Measurements from ENCODE around the gene LRRC4. TPM values are rescaled to one million over a fixed set of nuclear protein-coding genes. Genes with fewer than 3 reads are reported as not detected.

Gene LRRC4
- total RNA-seq, 2 donors from 2014 or later, result 1.5 TPM

GRCh38 chr7:128017460-128017859, 13.8 kb downstream of the LRRC4 start:
- Histone ChIP-seq H3K9me3 (ENCODE audit: control insufficient read depth, low read length) (no peaks in the 10 kb centered on the region), H3K4me1 (ENCODE audit: control insufficient read depth, insufficient read depth, low read length) (no peaks in the 10 kb centered on the region), H3K27me3 (ENCODE audit: control insufficient read depth, insufficient read depth, low read length, poor library complexity, severe bottlenecking) (no peaks in the 10 kb centered on the region), H3K9ac (ENCODE audit: extremely low read depth, low read length, poor library complexity, severe bottlenecking) (no peak overlapping the region), H3K36me3 (ENCODE audit: control insufficient read depth, insufficient read depth, low read length) (peaks cover 43% of the 10 kb centered on the region), H3K27ac (ENCODE audit: low read depth, low read length) (no peak overlapping the region), H3K4me3 (ENCODE audit: low read length) (no peak overlapping the region)
- WGBS, 2 experiments (ENCODE audit: insufficient coverage in 1 of 2, insufficient read length in 1 of 2), result 85 to 90% methylated on average over 5 to 6 of the region's 6 CpGs
- H3K9me3 Mint-ChIP-seq, result no peaks in the 10 kb centered on the region
- H3K4me1 Mint-ChIP-seq, result peaks cover 16% of the 10 kb centered on the region
- DNase-seq, result no peak
- no peak for TF ChIP-seq CTCF (conservative IDR thresholded peaks at IDR 0.05)
- H3K36me3 Mint-ChIP-seq (ENCODE audit: low read depth), result peaks cover 16% of the 10 kb centered on the region
- no peak overlapping the region for H3K4me3 Mint-ChIP-seq
- H3K27me3 Mint-ChIP-seq (ENCODE audit: insufficient read depth), result no peaks in the 10 kb centered on the region
- no peak overlapping the region for H3K27ac Mint-ChIP-seq

- Histone ChIP-seq H3K27me3 (ENCODE audit: control insufficient read depth, insufficient read depth, low read length, poor library complexity, severe bottlenecking) (no peaks in the 10 kb centered on the region), H3K9ac (ENCODE audit: extremely low read depth, low read length, poor library complexity, severe bottlenecking) (no peak overlapping the region), H3K4me1 (ENCODE audit: control insufficient read depth, insufficient read depth, low read length) (no peaks in the 10 kb centered on the region), H3K27ac (ENCODE audit: low read depth, low read length) (no peak overlapping the region), H3K9me3 (ENCODE audit: control insufficient read depth, low read length) (no peaks in the 10 kb centered on the region), H3K36me3 (ENCODE audit: control insufficient read depth, insufficient read depth, low read length) (peaks cover 42% of the 10 kb centered on the region), H3K4me3 (ENCODE audit: low read length) (no peak overlapping the region)
- Mint-ChIP-seq H3K4me3 (no peak overlapping the region), H3K36me3 (ENCODE audit: low read depth) (peaks cover 4% of the 10 kb centered on the region), H3K27me3 (ENCODE audit: insufficient read depth) (no peaks in the 10 kb centered on the region), H3K9me3 (no peaks in the 10 kb centered on the region), H3K4me1 (peaks cover 8% of the 10 kb centered on the region), H3K27ac (no peak overlapping the region)
- no peak for TF ChIP-seq CTCF (conservative IDR thresholded peaks at IDR 0.05)
- no peak for DNase-seq
- WGBS, 2 experiments (ENCODE audit: insufficient coverage in 1 of 2, insufficient read length in 1 of 2), result 89 to 91% methylated on average over 2 to 4 of the region's 4 CpGs
Measured at GRCh38 chr7:128014811-128015210, 16.4 kb downstream of the LRRC4 start.

GRCh38 chr7:128011131-128011661, 20.0 kb downstream of the LRRC4 start:
- H3K9ac ChIP-seq (ENCODE audit: extremely low read depth, low read length, poor library complexity, severe bottlenecking), result no peak overlapping the region
- H3K27me3 Mint-ChIP-seq (ENCODE audit: insufficient read depth), result no peaks in the 10 kb centered on the region
- H3K9me3 ChIP-seq (ENCODE audit: control insufficient read depth, low read length), result no peaks in the 10 kb centered on the region
- DNase-seq, result no peak
- H3K4me1 ChIP-seq (ENCODE audit: control insufficient read depth, insufficient read depth, low read length), result no peaks in the 10 kb centered on the region
- H3K4me1 Mint-ChIP-seq, result no peaks in the 10 kb centered on the region
- peak overlapping the region; percentile 62 for H3K27ac ChIP-seq (ENCODE audit: low read depth, low read length)
- WGBS, 2 experiments (ENCODE audit: insufficient coverage in 1 of 2, insufficient read length in 1 of 2), result 49 to 90% methylated on average over 2 of the region's 2 CpGs
- H3K27ac Mint-ChIP-seq, result no peak overlapping the region
- no peak overlapping the region for H3K4me3 Mint-ChIP-seq
- no peaks in the 10 kb centered on the region for H3K27me3 ChIP-seq (ENCODE audit: control insufficient read depth, insufficient read depth, low read length, poor library complexity, severe bottlenecking)
- H3K36me3 ChIP-seq (ENCODE audit: control insufficient read depth, insufficient read depth, low read length), result peaks cover 41% of the 10 kb centered on the region
- no peak overlapping the region for H3K4me3 ChIP-seq (ENCODE audit: low read length)
- H3K36me3 Mint-ChIP-seq (ENCODE audit: low read depth), result peaks cover 5% of the 10 kb centered on the region
- H3K9me3 Mint-ChIP-seq, result no peaks in the 10 kb centered on the region
- no peak for TF ChIP-seq CTCF (conservative IDR thresholded peaks at IDR 0.05)
